Subcutaneous adipose tissue (tissue), 4 donors: ENCODE data around the gene KCTD17. TPM values are rescaled to one million over a fixed set of nuclear protein-coding genes. Genes with fewer than 3 reads are reported as not detected.

ENCODE experiments used
- CTCF ChIP-seq: fragments of 450-650 bp; IDR thresholded peaks from one replicate; pipeline ENCODE4 v1.5.1; 2016; ENCODE audit warnings: low read depth, mild to moderate bottlenecking, control low read depth, antibody characterized with exemption, moderate library complexity
- total RNA-seq, 4 donors: library from RNA; depleted of rRNA; stranded (reverse); fragments of >200 nt; gene quantifications; one replicate each; pipeline ENCODE4 v1.1.0, GENCODE V29; 2016

Gene KCTD17
- total RNA-seq, 4 donors from 2014 or later: 2.9 to 8.9 (median 8.4) TPM

GRCh38 chr22:37010976-37011375 lies 40.6 kb upstream of the KCTD17 start:
- no peak for TF ChIP-seq CTCF

- TF ChIP-seq CTCF: no peak
Observed at GRCh38 chr22:37011472-37011871, 40.1 kb upstream of the KCTD17 start.

- no peak for TF ChIP-seq CTCF
Observed at GRCh38 chr22:37012262-37012904, 39.2 kb upstream of the KCTD17 start.

GRCh38 chr22:37012956-37013355 lies 38.6 kb upstream of the KCTD17 start:
- TF ChIP-seq CTCF: no peak

- TF ChIP-seq CTCF: no peak
Observed at GRCh38 chr22:37014415-37014806, 37.1 kb upstream of the KCTD17 start.

- no peak for TF ChIP-seq CTCF
Observed at GRCh38 chr22:37014835-37015586, 36.5 kb upstream of the KCTD17 start.

- TF ChIP-seq CTCF: no peak
Observed at GRCh38 chr22:37015587-37015878, 36.0 kb upstream of the KCTD17 start.
